ENCODE data around the gene STK32B. TPM values are rescaled to one million over a fixed set of nuclear protein-coding genes. Genes with fewer than 3 reads are reported as not detected.

Gene STK32B
- total RNA-seq, 1 donor: 5.3 TPM

GRCh38 chr4:5118091-5118786, 67.0 kb downstream of the STK32B start:
- DNase-seq (ENCODE audit: low read depth): no peak
- no peak for TF ChIP-seq CTCF (IDR thresholded peaks at IDR 0.05; ENCODE audit: insufficient read depth, low read length)
- H3K4me3 ChIP-seq (ENCODE audit: low read depth, low read length): no peak overlapping the region

DNA sequence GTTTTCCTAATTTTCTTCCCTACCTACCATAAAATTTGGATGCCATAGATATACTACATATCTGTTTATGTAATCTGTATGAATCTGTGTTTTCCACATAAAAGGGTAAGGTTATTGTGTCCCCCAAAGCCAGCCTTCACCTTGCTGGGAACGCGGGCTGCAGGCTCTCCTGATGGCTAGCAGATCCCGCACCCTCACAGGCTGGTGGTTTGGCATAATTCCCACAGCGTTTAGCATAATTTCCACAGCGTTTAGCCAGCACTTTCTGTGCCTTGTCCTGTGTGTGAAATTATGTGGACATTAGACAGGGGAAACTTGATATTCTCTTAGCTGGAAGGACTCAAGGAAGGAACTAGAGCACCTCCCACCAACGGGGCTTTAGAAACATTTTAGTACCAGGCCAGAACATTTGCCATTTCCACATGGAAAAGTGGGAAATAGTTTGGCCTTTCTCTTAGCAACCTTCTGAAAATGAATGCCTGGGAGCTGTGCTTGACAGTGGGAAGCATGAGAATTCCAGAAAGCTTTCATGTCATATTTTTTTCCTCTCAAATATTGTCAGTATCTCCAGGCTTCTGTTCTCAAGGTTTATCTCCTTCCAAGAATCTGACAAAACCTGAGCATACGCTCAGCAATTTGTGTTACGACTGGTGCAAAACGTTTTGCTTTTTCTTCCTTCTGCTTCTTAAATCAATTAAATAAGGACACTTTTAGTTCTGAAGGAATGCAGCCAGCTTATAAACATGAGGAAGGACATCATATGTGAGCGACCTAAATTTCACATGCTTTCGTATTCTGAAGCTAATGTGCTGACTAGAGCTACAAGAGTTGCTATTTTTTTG, 67.9 kb downstream of the STK32B start:
- DNase-seq (ENCODE audit: low read depth): no peak
- no peak for TF ChIP-seq CTCF (IDR thresholded peaks at IDR 0.05; ENCODE audit: insufficient read depth, low read length)
- H3K4me3 ChIP-seq (ENCODE audit: low read depth, low read length): no peak overlapping the region

GRCh38 chr4:5120067-5120466, 68.8 kb downstream of the STK32B start:
- TF ChIP-seq CTCF (IDR thresholded peaks at IDR 0.05; ENCODE audit: insufficient read depth, low read length): no peak
- no peak for DNase-seq (ENCODE audit: low read depth)

DNA sequence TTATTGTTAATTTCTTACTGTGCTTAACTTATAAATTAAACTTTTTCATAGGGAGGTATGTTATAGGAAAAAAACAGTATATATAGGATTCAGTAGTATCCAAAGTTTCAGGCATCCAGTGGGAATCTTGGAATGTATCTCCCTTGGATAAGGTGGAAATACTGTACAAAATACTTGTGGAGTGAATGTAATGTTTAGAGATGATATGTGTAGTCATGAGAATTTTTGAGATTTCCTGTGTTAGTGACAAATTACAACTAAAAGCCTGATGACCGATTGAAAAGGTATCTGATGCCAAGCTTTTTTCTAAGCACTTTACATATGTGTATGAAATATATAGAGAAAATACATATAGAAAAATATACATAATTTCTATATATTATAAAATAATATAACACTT, 69.2 kb downstream of the STK32B start:
- no peak for TF ChIP-seq CTCF (IDR thresholded peaks at IDR 0.05; ENCODE audit: insufficient read depth, low read length)
- no peak overlapping the region for H3K4me3 ChIP-seq (ENCODE audit: low read depth, low read length)
- no peak for DNase-seq (ENCODE audit: low read depth)

More at GRCh38 chr4:5120067-5120466, 68.8 kb downstream of the STK32B start:
- H3K4me3 ChIP-seq (ENCODE audit: low read depth, low read length): no peak overlapping the region

- no peak overlapping the region for H3K4me3 ChIP-seq (ENCODE audit: low read depth, low read length)
- no peak for DNase-seq (ENCODE audit: low read depth)
- TF ChIP-seq CTCF (IDR thresholded peaks at IDR 0.05; ENCODE audit: insufficient read depth, low read length): no peak
Measured at GRCh38 chr4:5122114-5122513, 70.8 kb downstream of the STK32B start.

DNA sequence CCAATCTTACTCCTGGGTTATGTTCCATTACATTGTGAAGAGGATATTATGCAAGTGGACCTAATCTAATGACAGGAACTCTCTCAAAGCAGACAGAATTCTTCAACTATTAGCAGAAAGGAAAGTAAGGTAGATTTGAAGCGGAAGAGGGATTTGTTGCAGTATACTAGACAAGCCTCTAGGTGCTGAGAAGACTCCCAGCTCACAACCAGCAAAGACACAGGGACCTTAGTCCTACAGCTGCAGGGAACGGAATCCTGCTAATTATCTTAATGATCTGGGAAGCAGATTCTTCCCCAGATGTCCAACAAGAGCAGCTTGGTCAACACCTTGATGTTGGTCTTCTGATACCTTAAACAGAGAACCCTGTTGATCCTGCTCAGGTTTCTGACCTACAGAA, 73.6 kb downstream of the STK32B start:
- TF ChIP-seq CTCF (IDR thresholded peaks at IDR 0.05; ENCODE audit: insufficient read depth, low read length): no peak
- DNase-seq (ENCODE audit: low read depth): no peak
- H3K4me3 ChIP-seq (ENCODE audit: low read depth, low read length): no peak overlapping the region

Measured in fibroblast of the aortic adventitia (primary cell).